Osteocyte (in vitro differentiated cells): ENCODE measurements around the gene KCNK3. TPM values are rescaled to one million over a fixed set of nuclear protein-coding genes. Genes with fewer than 3 reads are reported as not detected.

Experiments used
- DNase-seq: peaks from one replicate; pipeline ENCODE4 v3.0.0; 2021; ENCODE audit warnings: mixed read lengths; ENCODE audit not compliant: unreplicated experiment; ENCODE audit errors: extremely low spot score
- H3K27ac Mint-ChIP-seq: one replicate; pipeline ENCODE4 v1.8.0; 2021; ENCODE audit warnings: mild to moderate bottlenecking, mixed read lengths; ENCODE audit not compliant: unreplicated experiment
- H3K27me3 Mint-ChIP-seq: one replicate; pipeline ENCODE4 v1.8.0; 2021; ENCODE audit warnings: mixed read lengths; ENCODE audit not compliant: unreplicated experiment
- H3K36me3 Mint-ChIP-seq: one replicate; pipeline ENCODE4 v1.8.0; 2021; ENCODE audit warnings: mixed read lengths; ENCODE audit not compliant: unreplicated experiment
- H3K4me1 Mint-ChIP-seq: one replicate; pipeline ENCODE4 v1.8.0; 2021; ENCODE audit warnings: mixed read lengths; ENCODE audit not compliant: unreplicated experiment
- H3K4me3 Mint-ChIP-seq: one replicate; pipeline ENCODE4 v1.8.0; 2021; ENCODE audit warnings: mild to moderate bottlenecking, moderate library complexity, mixed read lengths; ENCODE audit not compliant: unreplicated experiment
- H3K9me3 Mint-ChIP-seq: one replicate; pipeline ENCODE4 v1.8.0; 2021; ENCODE audit warnings: mixed read lengths; ENCODE audit not compliant: unreplicated experiment
- total RNA-seq: library from RNA; stranded (reverse); gene quantifications from 2 replicates; pipeline ENCODE4 v1.2.1, GENCODE V29; 2021
- TF ChIP-seq, protein P1 (sequence below): fragments of 200-600 bp; sonication (generic); IDR thresholded peaks from 2 replicates; pipeline ENCODE4 v1.5.0; 2021; ENCODE audit warnings: antibody characterized with exemption, mild to moderate bottlenecking, moderate library complexity

Gene KCNK3
- total RNA-seq, 1 donor from 2014 or later = 8.5 TPM

DNA sequence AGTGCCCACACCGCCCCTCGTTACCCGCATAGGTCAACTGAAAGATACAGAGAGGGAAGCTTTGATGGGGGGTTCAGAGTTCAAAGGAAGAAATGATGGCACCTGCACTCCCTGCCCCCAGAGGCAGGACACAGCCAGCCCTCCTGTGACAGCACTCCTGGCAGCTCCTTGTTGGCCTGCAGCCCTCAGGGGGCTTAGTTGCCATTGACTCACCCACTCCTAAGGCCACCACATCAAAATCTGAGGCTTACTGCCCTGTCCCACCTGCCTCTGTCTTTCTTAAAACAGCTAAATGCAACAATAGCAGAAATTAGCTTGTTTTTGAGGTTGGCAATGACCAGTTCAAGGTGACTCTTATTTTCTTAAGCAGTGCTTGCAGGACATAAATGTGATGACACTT is 39.9 kb downstream of the KCNK3 start:
- Mint-ChIP-seq H3K4me3 (no peak overlapping the region), H3K27ac (no peak overlapping the region), H3K36me3 (no peaks in the 10 kb centered on the region), H3K9me3 (no peaks in the 10 kb centered on the region), H3K4me1 (peaks cover 18% of the 10 kb centered on the region), H3K27me3 (peaks cover 18% of the 10 kb centered on the region)
- DNase-seq = no peak
- TF ChIP-seq, protein P1, sequence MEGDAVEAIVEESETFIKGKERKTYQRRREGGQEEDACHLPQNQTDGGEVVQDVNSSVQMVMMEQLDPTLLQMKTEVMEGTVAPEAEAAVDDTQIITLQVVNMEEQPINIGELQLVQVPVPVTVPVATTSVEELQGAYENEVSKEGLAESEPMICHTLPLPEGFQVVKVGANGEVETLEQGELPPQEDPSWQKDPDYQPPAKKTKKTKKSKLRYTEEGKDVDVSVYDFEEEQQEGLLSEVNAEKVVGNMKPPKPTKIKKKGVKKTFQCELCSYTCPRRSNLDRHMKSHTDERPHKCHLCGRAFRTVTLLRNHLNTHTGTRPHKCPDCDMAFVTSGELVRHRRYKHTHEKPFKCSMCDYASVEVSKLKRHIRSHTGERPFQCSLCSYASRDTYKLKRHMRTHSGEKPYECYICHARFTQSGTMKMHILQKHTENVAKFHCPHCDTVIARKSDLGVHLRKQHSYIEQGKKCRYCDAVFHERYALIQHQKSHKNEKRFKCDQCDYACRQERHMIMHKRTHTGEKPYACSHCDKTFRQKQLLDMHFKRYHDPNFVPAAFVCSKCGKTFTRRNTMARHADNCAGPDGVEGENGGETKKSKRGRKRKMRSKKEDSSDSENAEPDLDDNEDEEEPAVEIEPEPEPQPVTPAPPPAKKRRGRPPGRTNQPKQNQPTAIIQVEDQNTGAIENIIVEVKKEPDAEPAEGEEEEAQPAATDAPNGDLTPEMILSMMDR = no peak

- peaks cover 18% of the 10 kb centered on the region for H3K4me1 Mint-ChIP-seq
- no peak for DNase-seq
- TF ChIP-seq, protein P1 = no peak
- no peaks in the 10 kb centered on the region for H3K9me3 Mint-ChIP-seq
- no peaks in the 10 kb centered on the region for H3K36me3 Mint-ChIP-seq
- H3K4me3 Mint-ChIP-seq = no peak overlapping the region
- no peak overlapping the region for H3K27ac Mint-ChIP-seq
- H3K27me3 Mint-ChIP-seq = peaks cover 18% of the 10 kb centered on the region
Observed at GRCh38 chr2:26733413-26733812, 40.9 kb downstream of the KCNK3 start.

DNA sequence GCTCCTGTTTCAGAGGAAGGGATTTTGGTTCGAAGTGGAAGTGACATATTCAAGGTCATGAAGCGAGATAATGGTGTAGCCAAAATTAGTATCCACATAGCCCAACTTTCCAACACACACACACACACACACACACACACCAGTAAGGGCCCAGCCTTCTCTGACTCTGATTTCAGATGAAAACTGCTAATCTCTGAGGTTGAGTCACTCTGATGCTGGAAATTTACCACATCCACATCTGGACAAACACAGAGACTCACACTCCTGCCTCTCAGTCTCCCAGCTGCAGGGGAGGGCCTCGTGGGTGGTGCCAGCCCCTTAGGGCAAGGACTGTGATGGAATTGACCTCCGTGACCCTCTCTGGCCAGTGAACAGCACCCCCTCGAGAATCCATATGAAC is 42.6 kb downstream of the KCNK3 start:
- H3K4me3 Mint-ChIP-seq = no peak overlapping the region

GRCh38 chr2:26735883-26736588 is 43.5 kb downstream of the KCNK3 start:
- no peak overlapping the region for H3K27ac Mint-ChIP-seq
- TF ChIP-seq, protein P1 = no peak

More for the DNA sequence above, 42.6 kb downstream of the KCNK3 start:
- peak overlapping the region; percentile 66 for H3K27ac Mint-ChIP-seq
- H3K4me1 Mint-ChIP-seq = peaks cover 18% of the 10 kb centered on the region
- H3K27me3 Mint-ChIP-seq = peaks cover 18% of the 10 kb centered on the region
- TF ChIP-seq, protein P1 = no peak
- no peaks in the 10 kb centered on the region for H3K36me3 Mint-ChIP-seq
- DNase-seq = no peak
- H3K9me3 Mint-ChIP-seq = no peaks in the 10 kb centered on the region

DNA sequence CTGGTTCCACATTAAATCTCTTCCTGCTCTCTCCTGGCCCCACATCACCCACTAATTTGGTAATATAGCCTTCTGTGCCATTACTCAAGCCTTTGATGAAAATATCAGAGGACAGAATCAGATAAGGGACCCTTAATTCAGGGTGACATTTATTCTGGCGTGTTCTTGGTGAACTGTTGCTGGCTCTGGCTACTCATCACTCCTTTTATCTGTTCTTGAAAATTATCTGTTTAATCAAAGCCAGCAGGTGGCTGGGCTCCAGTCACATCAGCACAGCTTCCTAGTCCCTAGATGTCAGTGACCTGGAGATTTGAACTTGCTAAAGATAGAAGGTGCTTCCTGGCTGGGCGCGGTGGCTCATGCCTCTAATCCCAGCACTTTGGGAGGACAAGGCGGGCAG is 44.7 kb downstream of the KCNK3 start:
- Mint-ChIP-seq H3K9me3 (no peaks in the 10 kb centered on the region), H3K36me3 (no peaks in the 10 kb centered on the region), H3K4me1 (peaks cover 20% of the 10 kb centered on the region), H3K4me3 (no peak overlapping the region), H3K27ac (no peak overlapping the region), H3K27me3 (peaks cover 17% of the 10 kb centered on the region)
- DNase-seq = no peak
- TF ChIP-seq, protein P1 = no peak

More at GRCh38 chr2:26735883-26736588, 43.5 kb downstream of the KCNK3 start:
- no peak overlapping the region for H3K4me3 Mint-ChIP-seq
- H3K4me1 Mint-ChIP-seq = peaks cover 18% of the 10 kb centered on the region
- no peaks in the 10 kb centered on the region for H3K36me3 Mint-ChIP-seq
- no peak for DNase-seq
- no peaks in the 10 kb centered on the region for H3K9me3 Mint-ChIP-seq
- H3K27me3 Mint-ChIP-seq = peaks cover 22% of the 10 kb centered on the region
